ENCODE data around the gene XPNPEP1. TPM values are rescaled to one million over a fixed set of nuclear protein-coding genes. Genes with fewer than 3 reads are reported as not detected.

The XPNPEP1 gene
- total RNA-seq, 1 experiment from 2014 or later = 65.4 TPM

DNA sequence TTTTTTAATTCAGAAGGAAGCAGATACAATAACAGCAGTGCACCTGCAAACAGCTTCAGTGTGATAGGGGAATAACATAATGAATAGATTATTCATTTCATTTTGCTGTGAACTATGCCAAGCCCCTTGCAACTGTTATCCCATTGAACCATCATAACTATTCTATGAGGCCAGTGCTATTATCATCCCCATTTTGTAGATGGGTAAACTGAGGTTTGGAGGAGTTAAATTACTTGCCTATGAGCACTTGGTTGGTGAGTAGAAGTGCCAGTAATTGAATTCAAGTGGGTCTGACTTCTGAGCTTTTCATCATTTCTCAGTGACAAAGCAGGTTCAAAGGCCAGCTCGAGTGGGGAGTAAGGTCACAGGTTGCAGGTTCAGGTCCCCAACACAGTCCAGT lies 16.8 kb upstream of the XPNPEP1 start:
- Histone ChIP-seq H3K27ac (ENCODE audit: low read depth, low read length, poor library complexity, severe bottlenecking) (no peak overlapping the region), H3K4me1 (ENCODE audit: insufficient read depth, low read length, poor library complexity, severe bottlenecking) (no peaks in the 10 kb centered on the region), H3K4me3 (ENCODE audit: low read depth, low read length, poor library complexity, severe bottlenecking) (no peak overlapping the region), H3K27me3 (replicated peaks; ENCODE audit: insufficient read depth, low read depth, low read length, poor library complexity) (no peaks in the 10 kb centered on the region), H3K36me3 (ENCODE audit: insufficient read depth, low read length, poor library complexity, severe bottlenecking) (no peaks in the 10 kb centered on the region), H3K9me3 (ENCODE audit: low read depth, low read length, poor library complexity, severe bottlenecking) (no peaks in the 10 kb centered on the region)
- no TSS peak for BruUV-seq (replicated peaks)
- ChIA-PET CTCF (no interaction called here), POLR2A (ENCODE audit: low non-redundant PET) (no interaction called here)
- TF ChIP-seq EZH2 (IDR thresholded peaks at IDR 0.05; ENCODE audit: borderline replicate concordance, low read depth, low read length, poor library complexity, severe bottlenecking) = no peak
- TF ChIP-seq, protein P1, sequence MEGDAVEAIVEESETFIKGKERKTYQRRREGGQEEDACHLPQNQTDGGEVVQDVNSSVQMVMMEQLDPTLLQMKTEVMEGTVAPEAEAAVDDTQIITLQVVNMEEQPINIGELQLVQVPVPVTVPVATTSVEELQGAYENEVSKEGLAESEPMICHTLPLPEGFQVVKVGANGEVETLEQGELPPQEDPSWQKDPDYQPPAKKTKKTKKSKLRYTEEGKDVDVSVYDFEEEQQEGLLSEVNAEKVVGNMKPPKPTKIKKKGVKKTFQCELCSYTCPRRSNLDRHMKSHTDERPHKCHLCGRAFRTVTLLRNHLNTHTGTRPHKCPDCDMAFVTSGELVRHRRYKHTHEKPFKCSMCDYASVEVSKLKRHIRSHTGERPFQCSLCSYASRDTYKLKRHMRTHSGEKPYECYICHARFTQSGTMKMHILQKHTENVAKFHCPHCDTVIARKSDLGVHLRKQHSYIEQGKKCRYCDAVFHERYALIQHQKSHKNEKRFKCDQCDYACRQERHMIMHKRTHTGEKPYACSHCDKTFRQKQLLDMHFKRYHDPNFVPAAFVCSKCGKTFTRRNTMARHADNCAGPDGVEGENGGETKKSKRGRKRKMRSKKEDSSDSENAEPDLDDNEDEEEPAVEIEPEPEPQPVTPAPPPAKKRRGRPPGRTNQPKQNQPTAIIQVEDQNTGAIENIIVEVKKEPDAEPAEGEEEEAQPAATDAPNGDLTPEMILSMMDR (conservative IDR thresholded peaks at IDR 0.05; ENCODE audit: low read depth, low read length) = no peak
- intact Hi-C loops (cut with micrococcal nuclease; ENCODE audit: unreplicated experiment) = no loop called here
- no peak for DNase-seq (ENCODE audit: low spot score)

DNA sequence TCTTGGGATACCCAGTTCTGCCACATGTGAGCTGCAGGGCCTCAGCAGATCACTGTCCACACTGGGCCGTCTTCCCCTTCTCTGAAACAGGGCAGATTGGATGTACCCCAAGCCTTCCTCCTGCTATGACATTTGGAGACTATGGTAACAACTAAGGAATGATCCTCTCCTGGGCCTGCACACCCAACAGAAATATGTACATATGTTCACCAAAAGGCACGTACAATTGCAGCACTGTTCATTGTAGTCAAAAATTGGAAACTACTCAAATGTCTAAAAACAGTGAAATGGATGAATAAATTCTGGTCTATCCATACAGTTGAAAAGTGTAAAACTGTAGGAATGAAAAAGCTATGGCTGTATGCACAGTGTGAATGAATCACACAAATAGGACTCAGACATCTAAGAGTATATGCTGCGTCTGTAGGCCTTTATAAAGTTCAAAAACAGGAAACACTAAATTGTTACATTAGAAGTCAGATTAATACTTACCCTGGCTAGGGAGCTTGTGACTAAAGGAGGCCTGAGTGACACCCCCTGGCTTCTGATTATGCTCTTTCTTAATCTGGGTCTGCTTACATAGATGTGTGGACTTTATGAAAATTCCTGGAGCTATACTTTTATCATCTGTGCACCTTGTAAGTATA lies 16.1 kb upstream of the XPNPEP1 start:
- H3K4me3 ChIP-seq (ENCODE audit: low read depth, low read length, poor library complexity, severe bottlenecking) = no peak overlapping the region
- H3K9me3 ChIP-seq (ENCODE audit: low read depth, low read length, poor library complexity, severe bottlenecking) = no peaks in the 10 kb centered on the region
- no peaks in the 10 kb centered on the region for H3K36me3 ChIP-seq (ENCODE audit: insufficient read depth, low read length, poor library complexity, severe bottlenecking)
- H3K27ac ChIP-seq (ENCODE audit: low read depth, low read length, poor library complexity, severe bottlenecking) = no peak overlapping the region
- ChIA-PET CTCF (no interaction called here), POLR2A (ENCODE audit: low non-redundant PET) (no interaction called here)
- intact Hi-C loops (cut with micrococcal nuclease; ENCODE audit: unreplicated experiment) = no loop called here
- no peak for DNase-seq (ENCODE audit: low spot score)
- no TSS peak for BruUV-seq (replicated peaks)
- TF ChIP-seq, protein P1 (conservative IDR thresholded peaks at IDR 0.05; ENCODE audit: low read depth, low read length) = no peak
- TF ChIP-seq EZH2 (IDR thresholded peaks at IDR 0.05; ENCODE audit: borderline replicate concordance, low read depth, low read length, poor library complexity, severe bottlenecking) = no peak
- H3K27me3 ChIP-seq (replicated peaks; ENCODE audit: insufficient read depth, low read depth, low read length, poor library complexity) = no peaks in the 10 kb centered on the region
- H3K4me1 ChIP-seq (ENCODE audit: insufficient read depth, low read length, poor library complexity, severe bottlenecking) = no peaks in the 10 kb centered on the region

DNA sequence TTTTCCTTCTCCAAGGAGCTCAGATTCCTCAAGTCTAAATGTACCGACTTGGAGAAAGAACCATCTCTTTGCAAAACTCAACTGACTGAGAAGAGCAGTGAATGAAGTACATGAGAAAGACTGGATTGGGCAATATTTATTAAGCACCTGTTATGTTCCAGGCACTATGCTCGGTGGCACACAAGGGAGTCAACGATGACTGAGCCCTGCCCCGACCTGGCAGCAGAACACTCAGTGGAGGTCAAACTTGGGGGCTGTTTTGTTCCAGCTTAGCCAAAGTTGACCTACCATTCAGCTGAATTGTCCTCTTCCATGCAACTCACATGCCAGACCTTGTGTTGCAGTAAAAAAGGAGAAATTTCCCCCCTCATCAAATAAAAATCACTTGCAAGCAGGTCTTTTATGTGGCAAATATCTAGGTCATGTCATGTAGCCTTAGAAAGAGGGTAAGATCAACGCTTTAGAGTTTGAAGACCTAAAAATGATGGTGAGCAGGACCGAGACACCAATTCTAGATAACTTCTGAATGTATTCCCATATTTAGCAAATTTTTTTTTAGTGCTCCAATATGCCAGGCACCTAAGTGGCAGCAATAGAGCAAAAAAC lies 14.3 kb upstream of the XPNPEP1 start:
- H3K36me3 ChIP-seq (ENCODE audit: insufficient read depth, low read length, poor library complexity, severe bottlenecking) = no peaks in the 10 kb centered on the region
- POLR2A ChIA-PET (ENCODE audit: low non-redundant PET) = interaction anchor here (0.6 kb wide), 1 partner anchor 146 kb away, joined by 4 read pairs; no protein-coding TSS in a partner anchor
- H3K27ac ChIP-seq (ENCODE audit: low read depth, low read length, poor library complexity, severe bottlenecking) = no peak overlapping the region
- intact Hi-C loops (cut with micrococcal nuclease; ENCODE audit: unreplicated experiment) = no loop called here
- TF ChIP-seq, protein P1 (conservative IDR thresholded peaks at IDR 0.05; ENCODE audit: low read depth, low read length) = no peak
- no peak for TF ChIP-seq EZH2 (IDR thresholded peaks at IDR 0.05; ENCODE audit: borderline replicate concordance, low read depth, low read length, poor library complexity, severe bottlenecking)
- DNase-seq (ENCODE audit: low spot score) = no peak
- H3K9me3 ChIP-seq (ENCODE audit: low read depth, low read length, poor library complexity, severe bottlenecking) = no peaks in the 10 kb centered on the region
- CTCF ChIA-PET = no interaction called here
- no peak overlapping the region for H3K4me3 ChIP-seq (ENCODE audit: low read depth, low read length, poor library complexity, severe bottlenecking)
- no TSS peak for BruUV-seq (replicated peaks)
- H3K4me1 ChIP-seq (ENCODE audit: insufficient read depth, low read length, poor library complexity, severe bottlenecking) = no peaks in the 10 kb centered on the region
- H3K27me3 ChIP-seq (replicated peaks; ENCODE audit: insufficient read depth, low read depth, low read length, poor library complexity) = no peaks in the 10 kb centered on the region
